ENCODE data around the gene VPS52. TPM values are rescaled to one million over a fixed set of nuclear protein-coding genes. Genes with fewer than 3 reads are reported as not detected.

VPS52 gene
- total and polyA plus RNA-seq, 9 of the 15 experiments (the other 6 are each of a cell fraction or from before 2014, with no cell fraction given), result 24.4 to 103 (median 40.2) TPM

- TF ChIP-seq RNF219 (CRISPR knock-in tag; IDR thresholded peaks at IDR 0.05) (no peak), MYNN (IDR thresholded peaks at IDR 0.05) (peak; percentile 51; the same call in 1 of the 2 replicates), MYNN (CRISPR knock-in tag; IDR thresholded peaks at IDR 0.05) (no peak), TEAD2 (tag; IDR thresholded peaks at IDR 0.05) (no peak), EP400 (IDR thresholded peaks at IDR 0.05) (peak; percentile 90), USF1 (CRISPR knock-in tag; IDR thresholded peaks at IDR 0.05) (0 out of 2 replicates have a peak, but pooled peaks have one; percentile 36), SMAD4 (CRISPR knock-in tag; conservative IDR thresholded peaks at IDR 0.05) (peak; percentile 78), CEBPB (tag; IDR thresholded peaks at IDR 0.05) (no peak), ZNF224 (CRISPR knock-in tag; IDR thresholded peaks at IDR 0.05) (no peak), LARP7 (IDR thresholded peaks at IDR 0.05) (0 out of 2 replicates have a peak, but pooled peaks have one; percentile 14), ZNF77 (CRISPR knock-in tag; IDR thresholded peaks at IDR 0.05) (no peak), ZNF239 (CRISPR knock-in tag; IDR thresholded peaks at IDR 0.05) (no peak), NFIX (CRISPR knock-in tag; IDR thresholded peaks at IDR 0.05; ENCODE audit: low read depth) (no peak), FOXP1 (CRISPR knock-in tag; IDR thresholded peaks at IDR 0.05) (peak; percentile 90), PYGO2 (tag; IDR thresholded peaks at IDR 0.05) (no peak), HOXB6 (CRISPR knock-in tag; IDR thresholded peaks at IDR 0.05; ENCODE audit: borderline replicate concordance) (peak; percentile 8; the same call in 1 of the 2 replicates), CAMTA2 (CRISPR knock-in tag; conservative IDR thresholded peaks at IDR 0.05) (no peak), POLR2AphosphoS2 (IDR thresholded peaks at IDR 0.05; ENCODE audit: low read length) (peak; percentile 98), GTF2A2 (tag; IDR thresholded peaks at IDR 0.05) (no peak), ZNF197 (CRISPR knock-in tag; IDR thresholded peaks at IDR 0.05; ENCODE audit: low read depth) (0 out of 2 replicates have a peak, but pooled peaks have one; percentile 6)
- TF ChIP-seq, protein P1, sequence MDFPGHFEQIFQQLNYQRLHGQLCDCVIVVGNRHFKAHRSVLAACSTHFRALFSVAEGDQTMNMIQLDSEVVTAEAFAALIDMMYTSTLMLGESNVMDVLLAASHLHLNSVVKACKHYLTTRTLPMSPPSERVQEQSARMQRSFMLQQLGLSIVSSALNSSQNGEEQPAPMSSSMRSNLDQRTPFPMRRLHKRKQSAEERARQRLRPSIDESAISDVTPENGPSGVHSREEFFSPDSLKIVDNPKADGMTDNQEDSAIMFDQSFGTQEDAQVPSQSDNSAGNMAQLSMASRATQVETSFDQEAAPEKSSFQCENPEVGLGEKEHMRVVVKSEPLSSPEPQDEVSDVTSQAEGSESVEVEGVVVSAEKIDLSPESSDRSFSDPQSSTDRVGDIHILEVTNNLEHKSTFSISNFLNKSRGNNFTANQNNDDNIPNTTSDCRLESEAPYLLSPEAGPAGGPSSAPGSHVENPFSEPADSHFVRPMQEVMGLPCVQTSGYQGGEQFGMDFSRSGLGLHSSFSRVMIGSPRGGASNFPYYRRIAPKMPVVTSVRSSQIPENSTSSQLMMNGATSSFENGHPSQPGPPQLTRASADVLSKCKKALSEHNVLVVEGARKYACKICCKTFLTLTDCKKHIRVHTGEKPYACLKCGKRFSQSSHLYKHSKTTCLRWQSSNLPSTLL (IDR thresholded peaks at IDR 0.05), result no peak
- TF ChIP-seq, protein P2, sequence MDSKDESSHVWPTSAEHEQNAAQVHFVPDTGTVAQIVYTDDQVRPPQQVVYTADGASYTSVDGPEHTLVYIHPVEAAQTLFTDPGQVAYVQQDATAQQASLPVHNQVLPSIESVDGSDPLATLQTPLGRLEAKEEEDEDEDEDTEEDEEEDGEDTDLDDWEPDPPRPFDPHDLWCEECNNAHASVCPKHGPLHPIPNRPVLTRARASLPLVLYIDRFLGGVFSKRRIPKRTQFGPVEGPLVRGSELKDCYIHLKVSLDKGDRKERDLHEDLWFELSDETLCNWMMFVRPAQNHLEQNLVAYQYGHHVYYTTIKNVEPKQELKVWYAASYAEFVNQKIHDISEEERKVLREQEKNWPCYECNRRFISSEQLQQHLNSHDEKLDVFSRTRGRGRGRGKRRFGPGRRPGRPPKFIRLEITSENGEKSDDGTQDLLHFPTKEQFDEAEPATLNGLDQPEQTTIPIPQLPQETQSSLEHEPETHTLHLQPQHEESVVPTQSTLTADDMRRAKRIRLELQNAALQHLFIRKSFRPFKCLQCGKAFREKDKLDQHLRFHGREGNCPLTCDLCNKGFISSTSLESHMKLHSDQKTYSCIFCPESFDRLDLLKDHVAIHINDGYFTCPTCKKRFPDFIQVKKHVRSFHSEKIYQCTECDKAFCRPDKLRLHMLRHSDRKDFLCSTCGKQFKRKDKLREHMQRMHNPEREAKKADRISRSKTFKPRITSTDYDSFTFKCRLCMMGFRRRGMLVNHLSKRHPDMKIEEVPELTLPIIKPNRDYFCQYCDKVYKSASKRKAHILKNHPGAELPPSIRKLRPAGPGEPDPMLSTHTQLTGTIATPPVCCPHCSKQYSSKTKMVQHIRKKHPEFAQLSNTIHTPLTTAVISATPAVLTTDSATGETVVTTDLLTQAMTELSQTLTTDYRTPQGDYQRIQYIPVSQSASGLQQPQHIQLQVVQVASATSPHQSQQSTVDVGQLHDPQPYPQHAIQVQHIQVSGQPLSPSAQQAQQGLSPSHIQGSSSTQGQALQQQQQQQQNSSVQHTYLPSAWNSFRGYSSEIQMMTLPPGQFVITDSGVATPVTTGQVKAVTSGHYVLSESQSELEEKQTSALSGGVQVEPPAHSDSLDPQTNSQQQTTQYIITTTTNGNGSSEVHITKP (IDR thresholded peaks at IDR 0.05; ENCODE audit: partially characterized antibody), result no peak
Observed at GRCh38 chr6:33299237-33299944, 27.7 kb upstream of the VPS52 start (continued).
